GM23338 (cell line): ENCODE data around the gene KIAA0232. TPM values are rescaled to one million over a fixed set of nuclear protein-coding genes. Genes with fewer than 3 reads are reported as not detected.

Experiments
- CREB1 ChIP-seq: fragments of 250-450 bp; sonication (Bioruptor Pico); IDR thresholded peaks from 2 replicates; pipeline ENCODE4 v1.5.0; 2020; ENCODE audit warnings: low read depth, mild to moderate bottlenecking, moderate library complexity
- ETS1 ChIP-seq: IDR thresholded peaks from 2 replicates; pipeline ENCODE4 v1.6.1; 2016; ENCODE audit warnings: antibody characterized with exemption
- EZH2 ChIP-seq: fragments of 200-600 bp; sonication (generic); IDR thresholded peaks from one replicate; pipeline ENCODE4 v1.8.0; 2017; ENCODE audit warnings: antibody characterized with exemption, mild to moderate bottlenecking, low read depth; ENCODE audit not compliant: unreplicated experiment
- EZH2phosphoT487 ChIP-seq: fragments of 200-600 bp; sonication (generic); IDR thresholded peaks from one replicate; pipeline ENCODE4 v1.8.1; 2018; ENCODE audit warnings: antibody characterized with exemption; ENCODE audit not compliant: unreplicated experiment
- NANOG ChIP-seq: IDR thresholded peaks from 2 replicates; pipeline ENCODE4 v1.6.1; 2016; ENCODE audit warnings: antibody characterized with exemption, borderline replicate concordance
- POLR2AphosphoS5 ChIP-seq: IDR thresholded peaks from 2 replicates; pipeline ENCODE4 v1.6.1; 2016; ENCODE audit warnings: antibody characterized with exemption, low read depth
- STAT1 ChIP-seq: IDR thresholded peaks from one replicate; pipeline ENCODE4 v1.6.1; 2016; ENCODE audit warnings: antibody characterized with exemption; ENCODE audit not compliant: unreplicated experiment
- ZNF114 ChIP-seq: fragments of 250-450 bp; sonication (Bioruptor Pico); IDR thresholded peaks from 2 replicates; pipeline ENCODE4 v1.5.0; 2020; ENCODE audit warnings: mild to moderate bottlenecking, moderate library complexity
- polyA plus RNA-seq: library from polyadenylated mRNA; unstranded; fragments of >200 nt; fragmentation: Nextera tagmentation; extraction: Ambion mirVana; gene quantifications from 2 replicates; pipeline ENCODE4 v1.2.1, GENCODE V29; 2016
- total RNA-seq: library from RNA; depleted of rRNA; stranded (reverse); fragments of >200 nt; shearing (Covaris generic); gene quantifications from 2 replicates; pipeline ENCODE4 v1.2.3, GENCODE V29; 2014
- TF ChIP-seq, protein P1 (sequence below): fragments of 250-450 bp; sonication (Bioruptor Pico); IDR thresholded peaks from 2 replicates; pipeline ENCODE4 v1.5.0; 2020; ENCODE audit warnings: mild to moderate bottlenecking, moderate library complexity
- TF ChIP-seq, protein P2 (sequence below), 2 experiments: fragments of 200-600 bp in 1 of 2; sonication (generic) in 1 of 2; conservative IDR thresholded peaks; 2 replicates each; pipeline versions ENCODE4 v1.5.1 to v1.6.1; 2016 to 2017; ENCODE audit warnings: antibody characterized with exemption in 2 of 2, low read depth in 2 of 2, mild to moderate bottlenecking in 2 of 2, moderate library complexity in 1 of 2

Gene KIAA0232
- total and polyA plus RNA-seq, 2 experiments from 2014 or later = 14.3 to 34.9 TPM

DNA sequence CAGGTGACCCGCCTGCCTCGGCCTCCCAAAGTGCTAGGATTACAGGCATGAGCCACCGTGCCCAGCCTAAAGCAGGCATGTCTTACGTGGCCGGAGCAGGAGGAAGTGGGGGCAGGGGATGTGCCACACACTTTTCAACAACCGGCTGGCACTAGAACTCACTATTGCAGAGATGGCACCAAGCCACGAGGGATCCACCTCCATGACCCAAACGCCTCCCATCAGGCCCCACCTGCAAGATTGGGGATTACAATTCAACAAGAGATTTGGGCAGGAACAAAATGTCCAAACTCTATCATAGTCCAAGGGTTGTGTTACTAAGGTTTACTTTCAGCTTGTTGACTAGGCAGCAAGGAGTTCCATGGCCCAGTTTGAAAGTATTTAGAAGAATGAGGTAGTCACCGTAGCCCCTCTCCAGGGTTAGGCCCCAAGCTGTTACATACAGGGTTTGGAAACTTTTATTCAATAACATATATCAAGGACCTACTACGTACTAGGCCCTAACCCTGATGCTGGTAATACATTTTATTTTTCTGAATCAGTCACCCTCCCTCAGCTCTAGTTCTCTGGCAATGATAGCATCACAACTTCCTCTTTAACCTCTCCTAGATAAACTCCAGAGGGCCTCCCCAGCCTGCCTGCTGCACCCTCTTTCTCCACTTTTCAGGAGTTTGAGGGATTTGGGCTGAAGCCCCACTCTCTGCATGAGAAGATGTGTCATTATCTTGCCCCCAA lies 109.1 kb downstream of the KIAA0232 start (continued):
- TF ChIP-seq, protein P1, sequence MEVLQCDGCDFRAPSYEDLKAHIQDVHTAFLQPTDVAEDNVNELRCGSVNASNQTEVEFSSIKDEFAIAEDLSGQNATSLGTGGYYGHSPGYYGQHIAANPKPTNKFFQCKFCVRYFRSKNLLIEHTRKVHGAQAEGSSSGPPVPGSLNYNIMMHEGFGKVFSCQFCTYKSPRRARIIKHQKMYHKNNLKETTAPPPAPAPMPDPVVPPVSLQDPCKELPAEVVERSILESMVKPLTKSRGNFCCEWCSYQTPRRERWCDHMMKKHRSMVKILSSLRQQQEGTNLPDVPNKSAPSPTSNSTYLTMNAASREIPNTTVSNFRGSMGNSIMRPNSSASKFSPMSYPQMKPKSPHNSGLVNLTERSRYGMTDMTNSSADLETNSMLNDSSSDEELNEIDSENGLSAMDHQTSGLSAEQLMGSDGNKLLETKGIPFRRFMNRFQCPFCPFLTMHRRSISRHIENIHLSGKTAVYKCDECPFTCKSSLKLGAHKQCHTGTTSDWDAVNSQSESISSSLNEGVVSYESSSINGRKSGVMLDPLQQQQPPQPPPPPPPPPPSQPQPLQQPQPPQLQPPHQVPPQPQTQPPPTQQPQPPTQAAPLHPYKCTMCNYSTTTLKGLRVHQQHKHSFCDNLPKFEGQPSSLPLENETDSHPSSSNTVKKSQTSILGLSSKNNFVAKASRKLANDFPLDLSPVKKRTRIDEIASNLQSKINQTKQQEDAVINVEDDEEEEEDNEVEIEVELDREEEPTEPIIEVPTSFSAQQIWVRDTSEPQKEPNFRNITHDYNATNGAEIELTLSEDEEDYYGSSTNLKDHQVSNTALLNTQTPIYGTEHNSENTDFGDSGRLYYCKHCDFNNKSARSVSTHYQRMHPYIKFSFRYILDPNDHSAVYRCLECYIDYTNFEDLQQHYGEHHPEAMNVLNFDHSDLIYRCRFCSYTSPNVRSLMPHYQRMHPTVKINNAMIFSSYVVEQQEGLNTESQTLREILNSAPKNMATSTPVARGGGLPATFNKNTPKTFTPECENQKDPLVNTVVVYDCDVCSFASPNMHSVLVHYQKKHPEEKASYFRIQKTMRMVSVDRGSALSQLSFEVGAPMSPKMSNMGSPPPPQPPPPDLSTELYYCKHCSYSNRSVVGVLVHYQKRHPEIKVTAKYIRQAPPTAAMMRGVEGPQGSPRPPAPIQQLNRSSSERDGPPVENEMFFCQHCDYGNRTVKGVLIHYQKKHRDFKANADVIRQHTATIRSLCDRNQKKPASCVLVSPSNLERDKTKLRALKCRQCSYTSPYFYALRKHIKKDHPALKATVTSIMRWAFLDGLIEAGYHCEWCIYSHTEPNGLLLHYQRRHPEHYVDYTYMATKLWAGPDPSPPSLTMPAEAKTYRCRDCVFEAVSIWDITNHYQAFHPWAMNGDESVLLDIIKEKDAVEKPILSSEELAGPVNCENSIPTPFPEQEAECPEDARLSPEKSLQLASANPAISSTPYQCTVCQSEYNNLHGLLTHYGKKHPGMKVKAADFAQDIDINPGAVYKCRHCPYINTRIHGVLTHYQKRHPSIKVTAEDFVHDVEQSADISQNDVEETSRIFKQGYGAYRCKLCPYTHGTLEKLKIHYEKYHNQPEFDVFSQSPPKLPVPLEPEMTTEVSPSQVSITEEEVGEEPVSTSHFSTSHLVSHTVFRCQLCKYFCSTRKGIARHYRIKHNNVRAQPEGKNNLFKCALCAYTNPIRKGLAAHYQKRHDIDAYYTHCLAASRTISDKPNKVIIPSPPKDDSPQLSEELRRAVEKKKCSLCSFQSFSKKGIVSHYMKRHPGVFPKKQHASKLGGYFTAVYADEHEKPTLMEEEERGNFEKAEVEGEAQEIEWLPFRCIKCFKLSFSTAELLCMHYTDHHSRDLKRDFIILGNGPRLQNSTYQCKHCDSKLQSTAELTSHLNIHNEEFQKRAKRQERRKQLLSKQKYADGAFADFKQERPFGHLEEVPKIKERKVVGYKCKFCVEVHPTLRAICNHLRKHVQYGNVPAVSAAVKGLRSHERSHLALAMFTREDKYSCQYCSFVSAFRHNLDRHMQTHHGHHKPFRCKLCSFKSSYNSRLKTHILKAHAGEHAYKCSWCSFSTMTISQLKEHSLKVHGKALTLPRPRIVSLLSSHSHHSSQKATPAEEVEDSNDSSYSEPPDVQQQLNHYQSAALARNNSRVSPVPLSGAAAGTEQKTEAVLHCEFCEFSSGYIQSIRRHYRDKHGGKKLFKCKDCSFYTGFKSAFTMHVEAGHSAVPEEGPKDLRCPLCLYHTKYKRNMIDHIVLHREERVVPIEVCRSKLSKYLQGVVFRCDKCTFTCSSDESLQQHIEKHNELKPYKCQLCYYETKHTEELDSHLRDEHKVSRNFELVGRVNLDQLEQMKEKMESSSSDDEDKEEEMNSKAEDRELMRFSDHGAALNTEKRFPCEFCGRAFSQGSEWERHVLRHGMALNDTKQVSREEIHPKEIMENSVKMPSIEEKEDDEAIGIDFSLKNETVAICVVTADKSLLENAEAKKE (CRISPR knock-in tag) = no peak
- TF ChIP-seq STAT1 (no peak), NANOG (no peak), POLR2AphosphoS5 (no peak), CREB1 (CRISPR knock-in tag) (no peak), EZH2 (no peak), ETS1 (no peak), ZNF114 (CRISPR knock-in tag) (no peak), EZH2phosphoT487 (no peak)
- TF ChIP-seq, protein P2, sequence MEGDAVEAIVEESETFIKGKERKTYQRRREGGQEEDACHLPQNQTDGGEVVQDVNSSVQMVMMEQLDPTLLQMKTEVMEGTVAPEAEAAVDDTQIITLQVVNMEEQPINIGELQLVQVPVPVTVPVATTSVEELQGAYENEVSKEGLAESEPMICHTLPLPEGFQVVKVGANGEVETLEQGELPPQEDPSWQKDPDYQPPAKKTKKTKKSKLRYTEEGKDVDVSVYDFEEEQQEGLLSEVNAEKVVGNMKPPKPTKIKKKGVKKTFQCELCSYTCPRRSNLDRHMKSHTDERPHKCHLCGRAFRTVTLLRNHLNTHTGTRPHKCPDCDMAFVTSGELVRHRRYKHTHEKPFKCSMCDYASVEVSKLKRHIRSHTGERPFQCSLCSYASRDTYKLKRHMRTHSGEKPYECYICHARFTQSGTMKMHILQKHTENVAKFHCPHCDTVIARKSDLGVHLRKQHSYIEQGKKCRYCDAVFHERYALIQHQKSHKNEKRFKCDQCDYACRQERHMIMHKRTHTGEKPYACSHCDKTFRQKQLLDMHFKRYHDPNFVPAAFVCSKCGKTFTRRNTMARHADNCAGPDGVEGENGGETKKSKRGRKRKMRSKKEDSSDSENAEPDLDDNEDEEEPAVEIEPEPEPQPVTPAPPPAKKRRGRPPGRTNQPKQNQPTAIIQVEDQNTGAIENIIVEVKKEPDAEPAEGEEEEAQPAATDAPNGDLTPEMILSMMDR (conservative IDR thresholded peaks at IDR 0.05; ENCODE audit: low read depth in 2 of 2) = no peak
